ENCODE measurements around the gene PRR13.
"Not testable (repeated sequence)": the region's sequence is repeated elsewhere in the genome, so short reads cannot be mapped to it uniquely, and the experiment has no call there.

DNA sequence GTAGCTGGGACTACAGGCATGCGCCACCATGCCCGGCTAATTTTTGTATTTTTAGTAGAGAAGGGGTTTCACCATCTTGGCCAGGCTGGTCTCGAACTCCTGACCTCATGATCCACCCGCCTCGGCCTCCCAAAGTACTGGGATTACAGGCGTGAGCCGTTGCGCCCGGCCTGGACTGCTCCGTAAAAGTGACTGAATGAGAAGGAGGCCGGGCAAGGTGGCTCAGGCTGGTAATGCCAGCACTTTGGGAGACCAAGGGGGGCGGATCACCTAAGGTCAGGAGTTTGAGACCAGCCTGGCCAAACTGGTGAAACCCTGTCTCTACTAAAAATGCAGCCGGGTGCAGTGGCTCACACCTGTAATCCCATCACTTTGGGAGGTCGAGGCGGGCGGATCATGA lies 39.2 kb upstream of the PRR13 start:
- TF ChIP-seq, protein P1, sequence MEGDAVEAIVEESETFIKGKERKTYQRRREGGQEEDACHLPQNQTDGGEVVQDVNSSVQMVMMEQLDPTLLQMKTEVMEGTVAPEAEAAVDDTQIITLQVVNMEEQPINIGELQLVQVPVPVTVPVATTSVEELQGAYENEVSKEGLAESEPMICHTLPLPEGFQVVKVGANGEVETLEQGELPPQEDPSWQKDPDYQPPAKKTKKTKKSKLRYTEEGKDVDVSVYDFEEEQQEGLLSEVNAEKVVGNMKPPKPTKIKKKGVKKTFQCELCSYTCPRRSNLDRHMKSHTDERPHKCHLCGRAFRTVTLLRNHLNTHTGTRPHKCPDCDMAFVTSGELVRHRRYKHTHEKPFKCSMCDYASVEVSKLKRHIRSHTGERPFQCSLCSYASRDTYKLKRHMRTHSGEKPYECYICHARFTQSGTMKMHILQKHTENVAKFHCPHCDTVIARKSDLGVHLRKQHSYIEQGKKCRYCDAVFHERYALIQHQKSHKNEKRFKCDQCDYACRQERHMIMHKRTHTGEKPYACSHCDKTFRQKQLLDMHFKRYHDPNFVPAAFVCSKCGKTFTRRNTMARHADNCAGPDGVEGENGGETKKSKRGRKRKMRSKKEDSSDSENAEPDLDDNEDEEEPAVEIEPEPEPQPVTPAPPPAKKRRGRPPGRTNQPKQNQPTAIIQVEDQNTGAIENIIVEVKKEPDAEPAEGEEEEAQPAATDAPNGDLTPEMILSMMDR (conservative IDR thresholded peaks at IDR 0.05; ENCODE audit: low read length), result not testable (repeated sequence)
- TF ChIP-seq EZH2phosphoT487 (IDR thresholded peaks at IDR 0.05; ENCODE audit: borderline replicate concordance, low read depth, low read length), result not testable (repeated sequence)
